HepG2 (cell line): ENCODE data around the gene PDK2. TPM values are rescaled to one million over a fixed set of nuclear protein-coding genes. Genes with fewer than 3 reads are reported as not detected.
"Not testable (repeated sequence)": the region's sequence is repeated elsewhere in the genome, so short reads cannot be mapped to it uniquely, and the experiment has no call there.

ENCODE experiments used
- ATAC-seq: fragments of 200-7000 bp; cut with Tn5 transposase; 3 replicates; pipeline ENCODE4 v1.9.1; 2020; ENCODE audit warnings: mild to moderate bottlenecking, moderate library complexity
- BruUV-seq: library from RNA; stranded (reverse); fragments of 400-500 nt; replicated peaks from 2 replicates; lab custom pipeline; 2021; lab: Mats Ljungman, UMichigan
- CTCF ChIA-PET: fragments of 300-600 bp; formaldehyde crosslinking; extraction: SDS; loops from one replicate; lab custom pipeline; 2021; ENCODE audit warnings: low total read pairs, inconsistent platforms, low intra/inter-chr PET ratio; lab: Yijun Ruan, JAX
- POLR2A ChIA-PET: fragments of 350-600 bp; sonication (Branson Sonifier 250); formaldehyde crosslinking; loops from one replicate; lab custom pipeline; 2020; ENCODE audit warnings: antibody characterized with exemption, inconsistent platforms; lab: Yijun Ruan, JAX
- DNase-seq: peaks from one replicate; pipeline ENCODE4 v3.0.0-alpha.2; 2015; ENCODE audit warnings: low spot score
- FAIRE-seq: peaks from 3 replicates; lab custom pipeline; 2011; peaks lifted over from hg19 to GRCh38; lab: Jason Lieb, UNC
- H2AFZ ChIP-seq: one replicate; pipeline ENCODE4 v1.6.1; 2011; ENCODE audit warnings: low read length, inconsistent platforms
- H3K27ac ChIP-seq: fragments of 300-600 bp; 3 replicates; pipeline ENCODE4 v1.8.0; 2011; ENCODE audit warnings: mixed run types, mild to moderate bottlenecking, mixed read lengths, low read length, inconsistent platforms; ENCODE audit not compliant: insufficient read depth; ENCODE audit errors: extremely low read length
- H3K27me3 ChIP-seq, 2 experiments: fragments of 200-600 bp in 1 of 2; 2 replicates in 1 of 2; 3 replicates in 1 of 2; pipeline versions ENCODE4 v1.6.0 to v1.8.0; 2011; ENCODE audit warnings: low read length in 2 of 2, mild to moderate bottlenecking in 2 of 2, moderate library complexity in 2 of 2, inconsistent platforms in 1 of 2; ENCODE audit not compliant: insufficient read depth in 2 of 2, control insufficient read depth in 1 of 2
- H3K36me3 ChIP-seq, 2 experiments: fragments of 200-600 bp in 1 of 2; replicated peaks in 1 of 2; 2 replicates in 1 of 2; 3 replicates in 1 of 2; pipeline versions ENCODE4 v1.5.1 to v1.8.0; 2011; ENCODE audit warnings: low read length in 2 of 2, inconsistent platforms in 1 of 2; ENCODE audit not compliant: insufficient read depth in 2 of 2, control insufficient read depth in 1 of 2
- H3K4me1 ChIP-seq: 2 replicates; pipeline ENCODE4 v1.5.1; 2012; ENCODE audit warnings: low read length, inconsistent platforms; ENCODE audit not compliant: insufficient read depth
- H3K4me2 ChIP-seq: 2 replicates; pipeline ENCODE4 v1.6.0; 2011; ENCODE audit warnings: low read depth, low read length, inconsistent platforms
- H3K4me3 ChIP-seq, 3 experiments: fragments of 200-600 bp in 1 of 3; sonication (generic), shearing (Covaris generic) in 1 of 3; replicated peaks in 1 of 3; 2 replicates each; pipeline ENCODE4 v1.5.1; 2011 to 2016; ENCODE audit warnings: low read length in 3 of 3, inconsistent platforms in 2 of 3, low read depth in 2 of 3, mild to moderate bottlenecking in 2 of 3, control low read depth in 1 of 3, mixed read lengths in 1 of 3; ENCODE audit not compliant: insufficient read depth in 1 of 3
- H3K79me2 ChIP-seq: one replicate; pipeline ENCODE4 v1.6.1; 2011; ENCODE audit warnings: low read length, inconsistent platforms; ENCODE audit not compliant: insufficient read depth
- H3K9ac ChIP-seq: 2 replicates; pipeline ENCODE4 v1.6.0; 2011; ENCODE audit warnings: mild to moderate bottlenecking, low read depth, low read length, inconsistent platforms; ENCODE audit not compliant: insufficient read depth
- H3K9me3 ChIP-seq: 2 replicates; pipeline ENCODE4 v1.5.1; 2012; ENCODE audit warnings: mild to moderate bottlenecking, low read length
- H4K20me1 ChIP-seq: 2 replicates; pipeline ENCODE4 v1.6.0; 2011; ENCODE audit warnings: inconsistent platforms, mild to moderate bottlenecking, low read length, moderate library complexity; ENCODE audit not compliant: insufficient read depth
- BCL6 ChIP-seq: IDR thresholded peaks from 2 replicates; pipeline ENCODE4 v1.6.1; 2016; ENCODE audit warnings: missing genetic modification reagents, missing compliant biosample characterization
- FOXO1 ChIP-seq: sonication (generic); formaldehyde crosslinking; IDR thresholded peaks from 2 replicates; pipeline ENCODE4 v1.4.0; 2020; ENCODE audit warnings: missing genetic modification reagents
- KAT7 ChIP-seq: IDR thresholded peaks from 2 replicates; pipeline ENCODE4 v1.6.1; 2018; ENCODE audit warnings: borderline replicate concordance, missing compliant biosample characterization
- MIXL1 ChIP-seq: IDR thresholded peaks from 2 replicates; pipeline ENCODE4 v1.6.1; 2016
- NKX3-1 ChIP-seq: sonication (generic); formaldehyde crosslinking; IDR thresholded peaks from 2 replicates; pipeline ENCODE4 v1.5.0; 2020; ENCODE audit warnings: missing genetic modification reagents
- RBM39 ChIP-seq: fragments of 200-400 bp; formaldehyde crosslinking; IDR thresholded peaks from one replicate; pipeline ENCODE4 v1.6.1; 2018; ENCODE audit warnings: antibody characterized with exemption, mild to moderate bottlenecking, low read depth, low read length; ENCODE audit not compliant: poor library complexity, severe bottlenecking
- SP140L ChIP-seq: sonication (generic); formaldehyde crosslinking; IDR thresholded peaks from 2 replicates; pipeline ENCODE4 v1.4.0; 2020; ENCODE audit warnings: missing genetic modification reagents, borderline replicate concordance
- ZNF496 ChIP-seq: sonication (generic); formaldehyde crosslinking; IDR thresholded peaks from 2 replicates; pipeline ENCODE4 v1.8.1; 2023; ENCODE audit warnings: mild to moderate bottlenecking, moderate library complexity, missing genetic modification reagents; ENCODE audit not compliant: insufficient replicate concordance
- ZNF563 ChIP-seq: sonication (generic); formaldehyde crosslinking; IDR thresholded peaks from 2 replicates; pipeline ENCODE4 v1.8.0; 2022; ENCODE audit warnings: mild to moderate bottlenecking, moderate library complexity, missing genetic modification reagents
- WGBS: methylation state at CpG from one replicate; pipeline ENCODE4 v1.1.6; 2017; ENCODE audit warnings: low lambda C conversion rate; 5-methylcytosine and 5-hydroxymethylcytosine counted together
- in situ Hi-C: cut with HindIII; loops from 2 replicates; pipeline ENCODE4 v1.10.0; 2017; ENCODE audit warnings: low pct_unique_long_range_greater_than_20kb; ENCODE audit not compliant: extremely low pct_ligation_motif_present
- intact Hi-C: fragments of 100-400 bp; cut with micrococcal nuclease; formaldehyde crosslinking; loops from one replicate; pipeline ENCODE4 v1.10.0; 2022; ENCODE audit not compliant: unreplicated experiment
- polyA plus RNA-seq, 8 experiments: library from polyadenylated mRNA; depleted of rRNA in 3 of 8; stranded (reverse) in 7 of 8; unstranded in 1 of 8; fragments of >200 nt; fragmentation: Illumina TruSeq in 4 of 8; extraction: Trizol in 4 of 8; gene quantifications; 2 replicates each; pipeline versions ENCODE4 v1.2.1 to v1.2.3, GENCODE V29; 2011 to 2016; ENCODE audit warnings: low read depth in 4 of 8, missing spikeins in 1 of 8, mixed read lengths in 1 of 8; ENCODE audit not compliant: insufficient read depth in 1 of 8
- total RNA-seq, 5 experiments: library from RNA; depleted of rRNA; stranded (reverse); fragments of >200 nt; fragmentation: Illumina TruSeq; extraction: Trizol; gene quantifications; 2 replicates each; pipeline ENCODE4 v1.2.3, GENCODE V29; 2016; ENCODE audit warnings: low read depth in 1 of 5
- TF ChIP-seq, protein P1 (sequence below): sonication (generic); formaldehyde crosslinking; conservative IDR thresholded peaks from 2 replicates; pipeline ENCODE4 v1.8.0; 2022; ENCODE audit warnings: low read depth, missing genetic modification reagents
- TF ChIP-seq, protein P2 (sequence below): sonication (generic); formaldehyde crosslinking; IDR thresholded peaks from 2 replicates; pipeline ENCODE4 v1.8.0; 2022; ENCODE audit warnings: low read depth, missing genetic modification reagents
- TF ChIP-seq, protein P3 (sequence below): sonication (generic); formaldehyde crosslinking; IDR thresholded peaks from 2 replicates; pipeline ENCODE4 v1.8.0; 2022; ENCODE audit warnings: mild to moderate bottlenecking, missing genetic modification reagents, borderline replicate concordance

PDK2 gene
- total and polyA plus RNA-seq, 2 of the 13 experiments (the other 11 are each of a cell fraction or from before 2014, with no cell fraction given): 18.5 to 59.7 TPM

DNA sequence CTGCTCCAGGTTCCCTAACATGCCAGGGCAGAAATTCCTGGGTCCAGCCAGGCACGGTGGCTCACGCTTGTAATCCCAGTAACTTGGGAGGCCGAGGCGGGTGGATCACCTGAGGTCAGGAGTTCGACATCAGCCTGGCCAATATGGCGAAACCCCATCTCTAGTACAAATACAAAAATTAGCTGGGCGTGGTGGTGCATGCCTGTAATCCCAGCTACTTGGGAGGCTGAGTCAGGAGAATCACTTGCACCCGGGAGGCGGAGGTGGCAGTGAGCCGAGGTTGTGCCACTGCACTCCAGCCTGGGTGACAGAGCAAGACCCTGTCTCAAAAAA, 33.5 kb upstream of the PDK2 start:
- intact Hi-C loops, in situ Hi-C loops, DNase-seq, H3K36me3 ChIP-seq, H3K27ac ChIP-seq, FAIRE-seq, H2AFZ ChIP-seq, BruUV-seq, CTCF ChIA-PET, H3K9me3 ChIP-seq, H3K4me3 ChIP-seq, H3K4me2 ChIP-seq, POLR2A ChIA-PET, H4K20me1 ChIP-seq, ATAC-seq, H3K9ac ChIP-seq, H3K79me2 ChIP-seq: not testable (repeated sequence)
- WGBS: 12% methylated on average over 10 of the region's 10 CpGs
- Histone ChIP-seq H3K4me1 (peaks cover 29% of the 10 kb centered on the region), H3K27me3 (peaks cover 12 to 76% of the 10 kb centered on the region in 2 experiments)

DNA sequence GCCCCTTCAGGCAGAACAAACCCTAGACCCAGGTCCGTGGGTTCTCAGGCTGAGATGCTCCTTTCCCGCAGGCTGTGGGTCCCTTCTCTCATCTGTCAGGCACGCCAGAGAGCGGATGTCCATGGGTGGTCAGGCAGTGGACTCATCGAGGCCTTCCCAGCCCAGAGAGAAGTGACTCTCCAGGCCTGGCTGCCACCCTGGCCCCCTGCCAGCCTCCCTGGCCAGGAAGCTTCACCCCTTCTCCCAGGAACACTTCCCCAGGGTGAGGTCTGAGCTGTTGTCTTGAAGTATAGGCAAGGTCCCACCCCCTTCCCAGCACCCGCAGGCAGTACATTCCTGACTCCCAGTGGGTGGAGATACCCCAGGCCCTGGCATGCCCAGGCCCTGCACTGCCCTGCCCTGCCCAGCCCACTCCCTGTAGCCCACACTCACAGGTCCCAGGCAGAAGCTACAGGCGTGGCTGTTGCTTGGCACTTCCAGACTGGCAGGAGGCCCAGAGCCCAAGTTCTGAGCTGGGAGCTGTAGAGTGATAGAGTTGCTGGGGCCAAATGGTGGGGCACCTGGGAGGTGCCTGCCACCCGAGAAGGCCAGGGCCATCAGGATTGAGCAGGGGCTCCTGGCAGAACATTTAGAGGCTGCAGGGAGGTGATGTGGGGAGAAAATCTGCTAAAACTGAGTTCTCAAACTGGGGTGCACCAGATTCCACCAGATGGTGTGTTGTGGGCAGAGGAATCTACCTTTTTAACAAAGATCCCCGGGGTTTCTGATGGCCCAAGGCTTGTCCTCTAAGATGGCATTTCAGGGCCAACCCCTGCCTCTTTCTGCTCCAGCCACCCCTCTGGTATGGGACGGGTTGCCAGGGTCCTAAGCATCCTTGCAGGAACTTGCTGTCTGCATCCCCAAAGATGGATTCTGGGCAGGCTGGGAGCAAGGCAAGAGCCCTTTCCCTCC, 32.6 kb upstream of the PDK2 start:
- POLR2A ChIA-PET: no interaction called here
- no peaks in the 10 kb centered on the region for H3K36me3 ChIP-seq
- TF ChIP-seq, protein P1, sequence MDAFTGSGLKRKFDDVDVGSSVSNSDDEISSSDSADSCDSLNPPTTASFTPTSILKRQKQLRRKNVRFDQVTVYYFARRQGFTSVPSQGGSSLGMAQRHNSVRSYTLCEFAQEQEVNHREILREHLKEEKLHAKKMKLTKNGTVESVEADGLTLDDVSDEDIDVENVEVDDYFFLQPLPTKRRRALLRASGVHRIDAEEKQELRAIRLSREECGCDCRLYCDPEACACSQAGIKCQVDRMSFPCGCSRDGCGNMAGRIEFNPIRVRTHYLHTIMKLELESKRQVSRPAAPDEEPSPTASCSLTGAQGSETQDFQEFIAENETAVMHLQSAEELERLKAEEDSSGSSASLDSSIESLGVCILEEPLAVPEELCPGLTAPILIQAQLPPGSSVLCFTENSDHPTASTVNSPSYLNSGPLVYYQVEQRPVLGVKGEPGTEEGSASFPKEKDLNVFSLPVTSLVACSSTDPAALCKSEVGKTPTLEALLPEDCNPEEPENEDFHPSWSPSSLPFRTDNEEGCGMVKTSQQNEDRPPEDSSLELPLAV (CRISPR knock-in tag): no peak
- TF ChIP-seq ZNF563 (no peak), MIXL1 (no peak), BCL6 (CRISPR knock-in tag) (no peak), ZNF496 (CRISPR knock-in tag) (no peak), SP140L (CRISPR knock-in tag) (no peak), FOXO1 (no peak), NKX3-1 (CRISPR knock-in tag) (no peak), RBM39 (no peak), KAT7 (CRISPR knock-in tag) (no peak)
- TF ChIP-seq, protein P2, sequence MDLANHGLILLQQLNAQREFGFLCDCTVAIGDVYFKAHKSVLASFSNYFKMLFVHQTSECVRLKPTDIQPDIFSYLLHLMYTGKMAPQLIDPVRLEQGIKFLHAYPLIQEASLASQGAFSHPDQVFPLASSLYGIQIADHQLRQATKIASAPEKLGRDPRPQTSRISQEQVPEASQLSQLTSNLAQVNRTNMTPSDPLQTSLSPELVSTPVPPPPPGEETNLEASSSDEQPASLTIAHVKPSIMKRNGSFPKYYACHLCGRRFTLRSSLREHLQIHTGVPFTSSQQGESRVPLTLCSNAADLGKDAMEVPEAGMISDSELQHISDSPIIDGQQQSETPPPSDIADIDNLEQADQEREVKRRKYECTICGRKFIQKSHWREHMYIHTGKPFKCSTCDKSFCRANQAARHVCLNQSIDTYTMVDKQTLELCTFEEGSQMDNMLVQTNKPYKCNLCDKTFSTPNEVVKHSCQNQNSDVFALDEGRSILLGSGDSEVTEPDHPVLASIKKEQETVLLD (CRISPR knock-in tag): no peak
- TF ChIP-seq, protein P3, sequence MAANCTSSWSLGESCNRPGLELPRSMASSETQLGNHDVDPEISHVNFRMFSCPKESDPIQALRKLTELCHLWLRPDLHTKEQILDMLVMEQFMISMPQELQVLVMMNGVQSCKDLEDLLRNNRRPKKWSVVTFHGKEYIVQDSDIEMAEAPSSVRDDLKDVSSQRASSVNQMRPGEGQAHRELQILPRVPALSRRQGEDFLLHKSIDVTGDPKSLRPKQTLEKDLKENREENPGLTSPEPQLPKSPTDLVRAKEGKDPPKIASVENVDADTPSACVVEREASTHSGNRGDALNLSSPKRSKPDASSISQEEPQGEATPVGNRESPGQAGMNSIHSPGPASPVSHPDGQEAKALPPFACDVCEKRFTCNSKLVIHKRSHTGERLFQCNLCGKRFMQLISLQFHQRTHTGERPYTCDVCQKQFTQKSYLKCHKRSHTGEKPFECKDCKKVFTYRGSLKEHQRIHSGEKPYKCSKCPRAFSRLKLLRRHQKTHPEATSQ (CRISPR knock-in tag): no peak

More for the DNA sequence above, 32.6 kb upstream of the PDK2 start:
- FAIRE-seq (no peak), DNase-seq (no peak), ATAC-seq (no peak)
- H3K27ac ChIP-seq: no peak overlapping the region
- in situ Hi-C loops (no loop called here), intact Hi-C loops (no loop called here)
- BruUV-seq: no TSS peak
- no peaks in the 10 kb centered on the region for H4K20me1 ChIP-seq
- CTCF ChIA-PET: no interaction called here
- WGBS: 16% methylated on average over 6 of the region's 10 CpGs
- H3K9me3 ChIP-seq: no peaks in the 10 kb centered on the region
- H3K4me2 ChIP-seq: no peak overlapping the region
- H3K4me1 ChIP-seq: peaks cover 20% of the 10 kb centered on the region
- peaks cover 9 to 67% of the 10 kb centered on the region in 2 experiments for H3K27me3 ChIP-seq
- no peak overlapping the region for H3K4me3 ChIP-seq
- H2AFZ ChIP-seq: no peak overlapping the region
- no peak overlapping the region for H3K9ac ChIP-seq
- H3K79me2 ChIP-seq: no peaks in the 10 kb centered on the region
